GM21786 (cell line): ENCODE data around the gene TBC1D10A.
"Not testable (repeated sequence)": the region's sequence is repeated elsewhere in the genome, so short reads cannot be mapped to it uniquely, and the experiment has no call there.

Experiments
- ATAC-seq: cut with Tn5 transposase; IDR thresholded peaks from one replicate; pipeline ENCODE4 v1.9.1; 2021; ENCODE audit not compliant: unreplicated experiment

TBC1D10A gene

DNA sequence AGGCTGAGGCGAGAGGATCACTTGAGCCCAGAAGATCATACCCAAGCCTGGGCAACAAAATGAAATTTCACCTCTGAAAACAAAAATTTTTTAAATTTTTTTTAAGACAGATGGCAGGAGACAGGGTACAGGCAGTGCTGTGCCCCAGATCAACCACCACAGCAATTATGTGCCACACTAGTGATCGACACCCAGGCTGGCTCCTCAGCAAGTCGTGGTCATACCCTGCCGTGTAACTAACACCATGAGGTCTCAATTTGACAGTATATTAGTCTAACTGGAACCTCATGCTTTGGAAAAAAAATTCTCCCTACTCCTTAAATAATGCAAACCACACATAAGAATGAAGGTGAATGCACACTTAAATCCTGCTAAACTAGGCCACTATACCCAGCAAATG is 21.7 kb upstream of the TBC1D10A start:
- ATAC-seq: no peak

GRCh38 chr22:30347255-30347892 is 20.6 kb upstream of the TBC1D10A start:
- no peak for ATAC-seq

GRCh38 chr22:30344447-30345200 is 17.9 kb upstream of the TBC1D10A start:
- no peak for ATAC-seq

- ATAC-seq: no peak
Measured at GRCh38 chr22:30340911-30341685, 14.4 kb upstream of the TBC1D10A start.

DNA sequence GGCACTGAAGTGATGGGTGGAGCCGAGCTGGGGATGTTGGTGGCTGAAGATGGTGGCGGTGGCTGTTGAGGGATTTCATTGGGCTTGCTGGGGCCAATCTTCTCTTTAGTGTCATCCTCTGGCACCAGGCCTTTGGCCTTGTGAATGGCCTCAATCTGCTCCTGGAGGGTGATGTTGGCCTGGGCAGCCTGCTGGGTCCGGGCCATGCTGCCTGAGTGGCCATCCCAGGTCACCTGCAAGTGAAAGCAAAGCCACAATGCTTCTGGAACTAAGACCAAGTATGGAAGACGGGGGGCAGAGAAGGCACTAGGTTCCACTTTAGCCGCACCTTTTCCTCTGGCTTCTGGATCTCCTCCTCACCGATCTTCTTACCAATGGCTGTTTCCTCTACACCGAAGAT is 12.1 kb upstream of the TBC1D10A start:
- ATAC-seq: no peak

DNA sequence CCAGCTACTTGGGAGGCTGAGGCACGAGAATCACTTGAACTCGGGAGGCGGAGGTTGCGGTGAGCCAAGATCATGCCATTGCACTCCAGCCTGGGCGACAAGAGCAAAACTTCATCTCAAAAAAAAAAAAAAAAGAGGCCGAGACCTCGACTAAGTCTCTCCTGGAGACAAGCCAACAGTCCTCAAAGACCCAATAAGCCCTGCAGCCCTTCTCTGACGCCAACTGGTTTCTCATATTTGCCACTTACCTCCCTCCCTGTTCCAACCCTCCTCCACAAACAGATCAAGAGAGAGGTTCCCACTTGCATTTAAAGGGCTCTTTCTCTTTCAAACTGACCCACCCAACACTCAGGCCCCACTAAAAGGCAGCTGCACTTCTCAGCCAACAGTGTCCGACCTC is 11.6 kb upstream of the TBC1D10A start:
- ATAC-seq: not testable (repeated sequence)

- no peak for ATAC-seq
Measured at GRCh38 chr22:30337461-30337778, 10.7 kb upstream of the TBC1D10A start.

GRCh38 chr22:30336752-30337460 is 10.2 kb upstream of the TBC1D10A start:
- ATAC-seq: no peak

DNA sequence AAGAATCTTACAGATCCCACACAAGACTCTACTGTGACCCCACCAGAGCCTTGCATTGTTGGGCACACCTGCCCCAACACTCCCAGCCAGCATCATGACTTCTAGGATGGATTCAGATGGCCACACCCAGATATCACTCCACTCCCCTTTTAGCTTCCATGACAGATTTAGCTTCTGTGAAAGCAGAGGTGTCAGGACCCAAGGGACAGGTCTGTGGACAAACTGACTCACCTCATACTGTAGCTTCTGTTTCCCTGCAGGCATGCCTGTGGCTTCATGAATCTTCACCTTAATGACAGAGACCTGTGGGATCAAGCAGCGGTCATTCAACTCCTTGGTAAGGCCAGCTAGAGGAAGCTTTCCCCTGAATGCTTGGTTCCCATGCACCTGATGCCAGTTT is 8.5 kb upstream of the TBC1D10A start:
- no peak for ATAC-seq

DNA sequence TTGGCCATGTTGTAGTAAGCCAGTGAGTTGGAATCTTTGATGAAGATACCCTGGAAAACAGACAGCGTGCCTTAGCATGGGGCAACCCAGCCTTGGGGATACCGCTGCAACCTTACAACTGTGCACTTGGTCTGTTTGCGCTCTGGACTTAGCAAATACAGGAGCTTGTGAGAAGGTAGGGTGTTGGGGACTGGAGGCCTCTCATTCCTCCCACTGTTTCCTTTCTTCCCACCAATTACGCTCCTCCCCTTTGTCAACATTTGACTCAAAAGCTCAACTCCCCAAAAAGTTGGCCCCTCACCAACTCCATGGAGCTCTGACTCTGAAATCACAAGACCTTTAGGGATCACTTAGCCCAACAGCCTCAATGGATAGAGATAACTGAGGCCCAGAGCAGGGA is 7.9 kb upstream of the TBC1D10A start:
- ATAC-seq: no peak

DNA sequence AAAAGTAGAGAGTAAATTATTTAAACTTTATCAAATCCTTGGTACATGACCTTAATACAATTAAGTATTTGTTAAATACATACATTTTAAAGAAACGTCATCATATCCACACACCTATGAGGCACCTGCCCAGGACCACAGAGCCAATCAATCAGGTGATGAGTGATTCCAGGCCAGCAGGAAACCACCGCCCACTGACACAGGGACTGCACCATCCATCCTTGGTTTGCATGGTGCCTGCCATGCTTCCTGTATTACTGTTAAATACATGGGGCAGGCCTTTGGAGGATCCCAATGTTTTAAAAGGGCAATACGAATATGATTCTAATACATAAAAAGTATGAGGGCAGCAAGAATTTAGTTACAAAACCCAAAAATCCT is 7.0 kb upstream of the TBC1D10A start:
- ATAC-seq: no peak

- no peak for ATAC-seq
Measured at GRCh38 chr22:30332994-30333706, 6.4 kb upstream of the TBC1D10A start.

- no peak for ATAC-seq
Measured at GRCh38 chr22:30332551-30332950, 5.8 kb upstream of the TBC1D10A start.

DNA sequence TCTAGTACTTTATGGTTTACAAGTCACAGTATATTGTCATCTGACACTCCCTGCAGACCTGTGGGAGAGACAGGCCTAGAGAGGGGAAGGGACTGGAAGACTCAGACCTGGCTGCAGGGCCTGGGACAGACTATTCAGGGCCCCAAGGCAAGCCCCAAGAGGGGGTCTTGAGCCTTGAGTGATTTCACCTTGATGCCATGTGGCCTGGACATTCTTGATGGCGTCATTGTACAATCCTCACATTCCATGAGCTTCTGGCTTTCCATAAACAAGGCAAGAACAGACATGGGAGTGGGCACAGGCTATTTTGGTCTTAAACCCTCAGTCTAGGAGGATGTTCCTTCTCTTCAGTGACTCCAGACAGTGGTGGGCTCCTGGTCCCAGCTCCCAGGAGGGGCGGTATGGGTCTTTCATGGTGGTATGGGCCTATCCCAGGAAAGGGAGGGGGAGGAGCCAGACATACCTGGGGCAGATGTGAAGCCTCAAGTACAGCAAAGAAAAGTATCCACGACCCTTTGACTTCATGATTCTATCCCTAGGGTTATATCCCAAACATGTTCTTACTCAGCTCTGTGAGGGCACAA is 1.8 kb upstream of the TBC1D10A start:
- ATAC-seq: no peak

DNA sequence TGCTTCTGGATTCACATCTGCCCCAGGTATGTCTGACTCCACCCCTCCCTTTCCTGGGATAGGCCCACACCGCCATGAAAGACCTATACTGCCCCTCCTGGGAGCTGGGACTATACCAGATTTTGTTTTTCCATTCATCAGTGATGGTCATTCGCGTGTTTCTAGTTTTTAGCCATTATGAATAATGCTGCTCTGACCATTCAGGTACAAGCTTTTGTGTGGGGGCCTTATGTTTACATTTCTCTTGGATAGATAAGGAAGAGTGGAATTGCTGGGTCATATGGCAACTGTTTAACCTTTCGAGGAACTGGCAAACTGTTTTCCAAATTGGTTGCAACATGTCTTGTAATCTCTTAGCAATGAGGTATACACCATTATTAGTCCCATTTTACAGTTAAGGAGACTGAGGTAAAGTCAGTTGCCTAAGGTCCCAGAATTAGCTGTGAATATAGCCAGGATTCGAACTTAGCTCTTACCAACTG is 1.2 kb upstream of the TBC1D10A start:
- no peak for ATAC-seq

GRCh38 chr22:30326255-30326705 is 461 bp downstream of the TBC1D10A start:
- ATAC-seq: peak; percentile 22

DNA sequence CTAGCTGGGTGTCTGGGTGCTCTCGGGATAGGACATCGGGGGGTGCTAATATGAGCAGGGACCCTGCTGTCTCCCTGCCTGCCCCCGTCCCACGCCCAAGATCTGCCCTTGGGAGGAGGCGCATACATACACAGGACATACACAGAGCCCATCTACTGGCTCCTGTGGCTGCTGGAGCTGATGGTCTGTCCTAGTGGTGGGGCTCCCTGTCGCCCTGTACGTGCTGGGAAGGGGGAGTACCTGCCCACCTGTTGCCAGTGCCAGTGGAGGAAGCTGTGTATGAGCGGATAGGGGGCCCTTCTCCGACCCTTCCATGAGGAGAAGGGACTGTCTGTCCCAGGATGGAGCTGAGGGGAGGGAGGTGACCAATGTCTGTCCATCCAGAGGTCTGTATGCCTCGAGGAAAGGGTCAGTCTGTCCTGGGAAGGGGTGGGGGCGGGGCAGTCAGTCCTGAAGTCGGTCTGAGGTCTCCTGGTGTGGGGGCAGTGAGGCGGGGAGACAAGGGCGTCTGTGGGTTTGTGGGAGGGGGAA is 952 bp downstream of the TBC1D10A start:
- ATAC-seq: no peak

DNA sequence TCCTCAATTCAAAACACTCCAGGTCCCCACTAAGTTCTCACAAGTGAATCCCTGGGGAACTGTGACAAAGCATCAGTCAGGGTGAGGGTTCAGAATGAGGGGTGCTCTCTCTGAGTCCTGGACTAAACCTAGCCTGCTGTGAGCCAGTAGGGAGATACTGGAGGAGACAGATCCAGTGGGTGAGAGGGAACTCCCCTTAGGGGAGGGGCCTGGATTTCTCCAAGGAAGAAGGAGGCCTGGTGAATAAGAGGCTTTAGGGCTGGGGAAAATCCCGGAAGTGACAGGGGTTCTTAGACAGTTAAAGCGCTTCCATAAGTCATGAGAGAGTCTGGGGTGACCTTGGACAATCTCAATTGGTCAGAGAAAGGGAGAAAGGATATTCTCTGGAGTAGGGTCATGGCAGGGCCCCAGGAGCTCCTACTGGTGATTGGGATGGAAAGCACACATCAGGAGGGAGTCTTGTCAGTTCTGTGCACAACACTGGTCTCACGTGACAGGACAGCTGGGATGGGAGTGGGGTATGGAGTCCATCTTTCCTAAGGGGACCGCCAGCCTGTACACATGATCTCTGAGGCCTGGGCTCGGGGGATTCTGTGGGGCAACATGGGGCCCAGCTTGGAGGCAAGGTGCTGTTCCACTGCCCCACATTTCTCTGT is 1.5 kb downstream of the TBC1D10A start:
- ATAC-seq: no peak

DNA sequence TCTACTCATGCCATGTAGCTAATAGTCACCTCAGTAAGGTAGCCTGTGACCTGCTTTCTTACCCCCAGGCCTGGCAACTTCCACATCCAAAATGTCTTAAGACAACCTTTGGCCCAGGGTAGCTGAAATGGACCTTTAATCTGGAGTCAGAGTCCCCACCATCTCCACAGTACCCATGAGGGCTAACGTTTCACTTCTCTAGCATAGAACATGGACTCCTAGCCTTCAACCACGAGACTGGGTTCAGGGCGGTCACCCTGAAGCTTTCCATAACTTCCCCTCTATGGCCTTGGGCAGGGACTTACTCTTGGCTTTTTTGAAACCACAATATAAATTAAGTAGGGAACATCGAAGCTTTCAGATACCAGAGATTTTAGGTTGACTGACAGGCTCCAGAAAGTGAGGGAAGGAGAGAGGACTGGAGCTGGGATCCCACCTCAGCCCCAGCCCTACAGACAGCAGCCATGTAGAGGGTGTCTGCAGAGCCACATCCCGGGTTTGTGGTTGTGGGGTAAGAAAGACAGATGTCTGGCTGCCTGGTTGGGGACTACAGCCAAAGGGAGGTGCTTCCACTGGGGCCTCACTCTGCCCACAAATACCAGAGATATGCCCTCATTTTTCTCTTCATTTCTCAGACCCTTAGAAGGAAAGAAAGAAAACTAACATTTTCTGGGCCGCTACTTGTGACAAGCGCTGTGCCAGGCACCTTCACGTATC is 2.6 kb downstream of the TBC1D10A start:
- no peak for ATAC-seq
